ENCODE results near the gene AQP6.
"Not testable (repeated sequence)": the region's sequence is repeated elsewhere in the genome, so short reads cannot be mapped to it uniquely, and the experiment has no call there.

AQP6 gene

GRCh38 chr12:49970658-49971057, 2.1 kb upstream of the AQP6 start:
- no peak for DNase-seq (ENCODE audit: low spot score)

- DNase-seq (ENCODE audit: low spot score) = no peak
Measured at GRCh38 chr12:49971141-49971540, 1.6 kb upstream of the AQP6 start.

GRCh38 chr12:49972129-49972528, 618 bp upstream of the AQP6 start:
- no peak for DNase-seq (ENCODE audit: low spot score)

- DNase-seq (ENCODE audit: low spot score) = no peak
Measured at GRCh38 chr12:49973361-49973830, 649 bp downstream of the AQP6 start.

- DNase-seq (ENCODE audit: low spot score) = peak; percentile 83
Measured at GRCh38 chr12:49974231-49974675, 1.5 kb downstream of the AQP6 start.

GRCh38 chr12:49974677-49975317, 2.0 kb downstream of the AQP6 start:
- DNase-seq (ENCODE audit: low spot score) = no peak

GRCh38 chr12:49975318-49975761, 2.6 kb downstream of the AQP6 start:
- DNase-seq (ENCODE audit: low spot score) = no peak

GRCh38 chr12:49976557-49976956, 3.8 kb downstream of the AQP6 start:
- no peak for DNase-seq (ENCODE audit: low spot score)

GRCh38 chr12:49978125-49978524, 5.4 kb downstream of the AQP6 start:
- DNase-seq (ENCODE audit: low spot score) = no peak

GRCh38 chr12:49979016-49979586, 6.4 kb downstream of the AQP6 start:
- no peak for DNase-seq (ENCODE audit: low spot score)

GRCh38 chr12:49979791-49980190, 7.0 kb downstream of the AQP6 start:
- no peak for DNase-seq (ENCODE audit: low spot score)

- no peak for DNase-seq (ENCODE audit: low spot score)
Measured at GRCh38 chr12:49980501-49981349, 8.0 kb downstream of the AQP6 start.

- DNase-seq (ENCODE audit: low spot score) = no peak
Measured at GRCh38 chr12:49982246-49983087, 9.7 kb downstream of the AQP6 start.

GRCh38 chr12:49983892-49984291, 11.1 kb downstream of the AQP6 start:
- DNase-seq (ENCODE audit: low spot score) = peak; percentile 88

GRCh38 chr12:49984476-49985359, 12.0 kb downstream of the AQP6 start:
- no peak for DNase-seq (ENCODE audit: low spot score)

GRCh38 chr12:49985981-49986380, 13.2 kb downstream of the AQP6 start:
- DNase-seq (ENCODE audit: low spot score) = no peak

- DNase-seq (ENCODE audit: low spot score) = not testable (repeated sequence)
Measured at GRCh38 chr12:49986476-49986875, 13.7 kb downstream of the AQP6 start.

- DNase-seq (ENCODE audit: low spot score) = no peak
Measured at GRCh38 chr12:49987625-49988303, 15.0 kb downstream of the AQP6 start.

- DNase-seq (ENCODE audit: low spot score) = not testable (repeated sequence)
Measured at GRCh38 chr12:49989400-49989799, 16.7 kb downstream of the AQP6 start.

GRCh38 chr12:49990273-49990672, 17.5 kb downstream of the AQP6 start:
- DNase-seq (ENCODE audit: low spot score) = no peak
